Measurements from ENCODE around the gene CDPF1.

CDPF1 gene, protein sequence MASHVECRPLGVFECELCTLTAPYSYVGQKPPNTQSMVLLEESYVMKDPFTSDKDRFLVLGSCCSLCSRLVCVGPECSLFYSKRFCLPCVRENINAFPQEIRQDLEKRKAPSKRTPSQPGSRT

DNA sequence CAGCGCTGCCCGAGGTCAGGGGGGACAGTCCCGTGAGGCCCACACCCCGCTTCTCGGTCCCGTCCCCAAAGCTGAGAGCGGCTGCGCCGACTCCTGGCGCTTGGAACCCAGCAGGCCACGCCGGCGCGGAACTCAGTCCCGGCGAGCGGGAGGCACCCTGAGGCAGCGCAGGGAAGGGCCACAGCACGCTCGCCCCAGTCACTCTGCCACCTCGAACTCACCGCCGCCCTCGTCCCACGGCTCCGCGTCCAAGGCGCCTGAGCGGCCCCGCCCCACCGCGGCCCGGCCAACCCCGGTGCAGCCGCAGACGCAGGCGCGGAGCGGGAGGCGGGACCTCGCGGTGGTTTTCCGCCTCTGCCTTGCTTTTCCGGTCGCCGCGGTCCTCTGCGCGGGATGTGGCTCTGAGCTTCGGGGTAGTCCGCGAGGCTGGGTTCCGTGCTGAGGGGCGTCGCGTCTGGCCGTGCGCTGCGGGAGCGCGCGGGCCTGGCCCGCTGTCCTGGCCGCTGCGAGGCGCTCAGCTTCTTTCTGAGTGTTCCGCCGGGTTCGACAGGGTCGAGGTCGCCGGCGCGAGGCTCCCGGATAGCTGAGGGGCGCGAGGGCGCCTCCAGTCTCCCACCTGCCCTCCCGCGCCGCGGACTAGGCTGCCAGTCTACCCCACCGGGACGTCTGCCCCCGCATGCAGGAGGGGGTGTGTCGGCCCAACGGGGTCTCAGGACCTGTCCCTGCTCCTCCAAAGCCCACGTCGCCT lies at the start of gene CDPF1:
TSS of gene CDPF1 (minus strand) at position 259 of the 748 bp plus-strand sequence. CDS start 2,009 bp downstream, outside the sequence.
- DNase-seq (ENCODE audit: low spot score): peak; percentile 99

DNA sequence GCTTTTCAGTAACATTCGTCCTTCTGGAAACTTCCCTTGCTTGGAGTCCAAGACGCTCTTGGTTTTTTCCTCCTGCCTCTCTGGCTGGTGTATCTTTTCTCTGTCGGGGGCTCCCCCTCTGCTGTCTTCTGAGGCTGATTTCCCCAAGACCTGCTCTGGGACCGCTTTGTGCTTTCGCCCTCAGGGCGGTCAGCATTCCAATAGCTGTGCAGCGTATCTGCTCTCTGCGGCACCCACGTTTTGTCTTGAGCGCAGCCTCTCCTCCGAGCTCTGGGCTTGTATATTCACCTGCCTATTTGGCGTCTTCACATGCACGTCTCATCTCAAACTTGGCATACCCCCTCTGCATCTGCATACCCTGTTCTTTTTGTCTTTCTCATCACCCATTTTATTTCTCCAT lies 49.0 kb upstream of the CDPF1 start:
- DNase-seq (ENCODE audit: low spot score): no peak

DNA sequence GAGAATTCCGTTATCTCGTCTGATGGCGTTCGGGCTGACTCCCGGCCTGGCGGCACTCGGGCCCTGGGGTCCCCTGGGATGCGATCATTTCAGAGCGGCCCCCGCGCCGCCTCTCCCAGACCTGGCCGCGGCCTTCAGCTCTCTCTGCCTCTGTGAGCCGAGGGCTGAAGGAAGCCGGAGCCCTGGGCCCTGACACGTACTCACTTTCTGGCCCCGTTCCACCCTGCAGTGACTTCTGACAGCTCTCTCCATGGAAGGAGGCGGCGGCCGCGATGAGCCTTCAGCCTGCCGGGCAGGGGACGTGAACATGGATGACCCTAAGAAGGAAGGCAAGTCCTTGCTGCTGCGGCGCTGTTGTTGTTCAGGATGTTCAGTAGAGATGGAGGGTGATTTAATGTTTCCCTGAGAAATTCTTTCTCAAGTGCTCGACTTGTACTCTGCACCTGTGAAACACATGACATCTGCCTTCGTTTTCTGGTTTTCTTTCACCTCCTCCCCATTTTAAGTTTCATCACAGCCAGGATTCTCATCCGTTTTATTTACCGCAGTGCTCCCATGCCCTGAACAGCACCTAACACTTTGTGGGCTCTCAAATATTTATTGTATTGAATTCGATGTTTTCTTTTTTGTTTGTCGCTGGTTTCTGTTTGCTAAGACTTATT lies 47.2 kb upstream of the CDPF1 start:
- peak; percentile 52 for DNase-seq (ENCODE audit: low spot score)

DNA sequence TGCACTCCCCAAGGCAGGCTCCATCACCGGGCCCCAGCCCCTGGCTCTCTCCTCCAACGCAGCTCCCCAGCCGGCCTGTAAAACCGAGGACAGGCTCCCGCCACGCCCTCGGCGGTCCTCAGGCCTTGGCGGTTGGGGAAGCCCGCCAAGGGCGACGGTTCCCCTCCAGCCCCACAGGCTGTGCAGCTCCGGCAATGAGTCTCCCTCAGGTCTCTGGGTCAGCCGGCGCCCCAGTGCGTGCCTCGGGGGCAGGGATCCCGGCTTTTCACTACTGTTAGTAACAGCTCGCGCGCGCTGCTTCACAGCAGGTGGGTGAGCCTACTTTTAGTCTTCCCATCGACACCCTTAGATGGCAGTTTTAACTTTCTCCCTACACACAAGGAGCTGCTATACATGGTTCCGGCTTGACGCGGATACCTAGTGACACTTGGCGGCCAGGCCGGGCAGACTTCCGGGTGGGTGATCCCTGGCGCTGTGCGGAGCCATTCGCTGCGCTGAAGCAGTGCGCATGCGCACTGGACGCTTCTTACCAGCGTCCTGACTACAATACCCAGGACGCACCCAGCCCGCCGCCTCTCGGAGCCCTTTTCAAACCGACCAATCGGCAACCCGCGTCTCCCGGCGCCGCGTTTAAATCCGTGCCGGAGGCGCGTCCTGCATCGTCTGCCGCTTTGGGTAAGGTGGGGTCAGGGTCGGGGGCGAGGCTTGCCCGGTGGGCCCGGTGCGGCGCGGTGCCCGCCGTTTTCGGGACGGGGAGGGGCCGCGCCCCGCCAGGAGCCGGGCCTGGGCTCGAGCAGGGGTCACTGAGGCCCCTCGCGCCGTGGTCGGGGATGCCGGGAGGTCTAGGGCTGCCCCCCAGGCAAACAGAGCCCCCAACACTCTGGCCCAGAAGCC lies 46.4 kb upstream of the CDPF1 start, which contains the start of gene GTSE1:
TSS of gene GTSE1 (plus strand) at position 614 of the 894 bp plus-strand sequence. CDS start 531 bp downstream, outside the sequence.
- DNase-seq (ENCODE audit: low spot score): peak; percentile 100

DNA sequence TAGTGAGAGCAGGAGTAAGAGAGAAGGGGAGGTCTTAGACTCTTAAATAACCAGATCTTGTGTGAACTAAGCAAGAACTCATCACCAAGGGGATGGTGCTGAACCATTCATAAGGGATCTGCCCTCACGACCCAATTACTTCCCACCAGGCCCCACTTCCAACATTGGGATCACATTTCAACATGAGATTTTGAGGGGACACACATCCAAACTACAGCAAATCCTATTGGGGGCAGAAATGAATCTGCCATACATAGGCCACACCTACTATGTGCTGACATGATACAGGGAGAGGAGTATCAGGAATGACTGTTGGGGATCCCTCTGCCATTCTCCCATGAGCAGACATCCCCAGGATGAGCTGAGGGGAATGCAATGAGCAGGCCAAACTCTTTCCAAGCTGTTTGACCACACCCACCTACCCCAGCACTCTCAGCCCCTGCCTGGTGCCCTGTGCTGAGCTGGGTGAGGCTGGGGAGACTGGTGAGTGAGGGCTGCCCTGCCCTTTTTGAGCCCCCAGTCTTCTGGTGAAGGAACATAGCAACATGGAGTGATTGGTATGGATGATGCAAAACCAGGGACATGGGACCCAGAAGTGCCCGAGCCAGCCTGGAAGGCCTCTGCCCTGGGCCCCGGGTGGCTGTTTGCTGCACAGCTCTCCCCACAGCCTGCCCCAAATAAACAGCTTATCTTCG lies 45.3 kb upstream of the CDPF1 start:
- no peak for DNase-seq (ENCODE audit: low spot score)

DNA sequence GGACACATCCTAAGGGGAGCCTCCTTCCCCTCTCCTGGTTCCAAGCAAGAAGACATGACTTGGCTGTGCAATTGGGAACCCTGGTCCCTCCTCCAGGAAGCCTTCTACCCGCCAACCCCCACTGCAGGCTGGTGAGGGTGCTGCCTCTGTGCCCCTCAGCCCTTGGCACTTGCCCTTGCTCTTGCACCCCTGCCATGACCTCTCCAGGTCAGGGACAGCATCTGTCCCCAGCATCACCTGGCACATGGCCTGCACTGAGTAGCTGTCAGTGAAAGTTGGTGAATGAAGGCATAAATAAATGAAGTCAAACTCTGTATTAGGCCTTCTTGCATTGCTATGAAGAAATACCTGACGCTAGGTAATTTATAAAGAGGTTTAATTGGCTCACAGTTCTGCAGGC lies 44.7 kb upstream of the CDPF1 start:
- DNase-seq (ENCODE audit: low spot score): no peak

DNA sequence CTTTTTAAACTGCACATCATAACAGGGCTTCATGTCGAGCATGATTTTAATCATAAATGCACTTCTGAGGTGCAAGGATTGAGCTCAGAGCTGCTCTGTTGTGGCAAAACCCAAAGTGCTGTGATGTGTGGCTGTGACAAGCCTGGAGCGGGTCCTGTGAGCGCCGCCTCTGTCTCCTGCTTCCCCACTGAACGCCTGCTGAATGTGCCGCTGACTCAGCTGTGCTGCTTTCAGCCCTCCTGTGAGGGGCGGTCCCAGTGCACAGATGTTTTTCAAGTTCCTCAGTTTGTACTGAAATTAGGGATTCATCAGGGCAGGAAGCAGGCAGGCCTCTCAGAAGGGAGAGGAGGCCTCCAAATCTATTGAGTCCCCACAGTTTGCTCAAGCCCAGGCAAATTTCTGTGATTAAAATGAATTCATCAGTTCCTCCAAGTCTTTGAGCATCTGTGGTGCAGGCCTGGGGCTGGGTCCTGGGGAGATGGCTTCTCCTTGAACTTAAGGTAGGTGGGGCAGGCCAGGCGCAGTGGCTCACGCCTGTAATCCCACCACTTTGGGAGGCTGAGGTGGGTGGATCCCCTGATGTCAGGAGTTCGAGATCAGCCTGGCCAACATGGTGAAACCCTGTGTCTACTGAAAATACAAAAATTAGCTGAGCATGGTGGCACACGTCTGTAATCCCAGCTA lies 43.6 kb upstream of the CDPF1 start:
- peak; percentile 78 for DNase-seq (ENCODE audit: low spot score)

DNA sequence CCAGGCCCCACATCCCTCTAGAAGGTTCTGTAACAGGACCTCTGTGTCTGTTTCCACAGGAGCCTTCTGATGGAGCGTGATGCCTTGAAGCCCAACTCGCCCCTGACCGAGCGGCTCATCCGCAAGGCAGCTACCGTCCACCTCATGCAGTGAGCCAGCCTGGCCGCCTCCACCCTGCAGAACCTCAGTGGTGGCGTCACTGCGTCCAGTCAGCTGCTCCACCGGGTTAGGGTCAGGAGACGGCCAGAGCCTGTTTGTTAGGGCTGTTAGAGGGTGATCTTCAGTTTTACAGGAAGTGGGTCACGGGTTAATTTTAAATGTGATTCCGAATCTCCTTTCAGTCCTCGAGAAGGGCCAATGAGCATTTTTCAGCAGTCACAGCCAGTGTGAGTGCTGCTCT lies 42.6 kb upstream of the CDPF1 start:
- DNase-seq (ENCODE audit: low spot score): no peak

DNA sequence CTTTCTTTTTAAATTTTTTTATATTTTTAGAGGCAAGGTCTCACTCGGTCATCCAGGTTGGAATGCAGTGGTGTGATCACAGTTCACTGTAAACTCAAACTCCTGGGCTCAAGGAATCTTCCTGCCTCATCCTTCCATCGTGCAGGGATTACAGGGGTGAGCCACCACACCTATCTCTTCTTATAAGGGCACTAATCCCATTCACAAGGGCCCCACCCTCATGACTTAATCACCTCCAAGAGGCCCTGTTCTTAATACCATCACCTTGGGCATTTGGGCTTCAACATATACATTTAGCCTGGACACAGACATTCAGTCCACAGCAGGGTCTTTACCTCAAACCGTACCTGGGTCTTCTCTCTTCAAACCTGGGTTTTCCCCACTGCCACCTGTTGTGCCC lies 42.1 kb upstream of the CDPF1 start:
- no peak for DNase-seq (ENCODE audit: low spot score)

DNA sequence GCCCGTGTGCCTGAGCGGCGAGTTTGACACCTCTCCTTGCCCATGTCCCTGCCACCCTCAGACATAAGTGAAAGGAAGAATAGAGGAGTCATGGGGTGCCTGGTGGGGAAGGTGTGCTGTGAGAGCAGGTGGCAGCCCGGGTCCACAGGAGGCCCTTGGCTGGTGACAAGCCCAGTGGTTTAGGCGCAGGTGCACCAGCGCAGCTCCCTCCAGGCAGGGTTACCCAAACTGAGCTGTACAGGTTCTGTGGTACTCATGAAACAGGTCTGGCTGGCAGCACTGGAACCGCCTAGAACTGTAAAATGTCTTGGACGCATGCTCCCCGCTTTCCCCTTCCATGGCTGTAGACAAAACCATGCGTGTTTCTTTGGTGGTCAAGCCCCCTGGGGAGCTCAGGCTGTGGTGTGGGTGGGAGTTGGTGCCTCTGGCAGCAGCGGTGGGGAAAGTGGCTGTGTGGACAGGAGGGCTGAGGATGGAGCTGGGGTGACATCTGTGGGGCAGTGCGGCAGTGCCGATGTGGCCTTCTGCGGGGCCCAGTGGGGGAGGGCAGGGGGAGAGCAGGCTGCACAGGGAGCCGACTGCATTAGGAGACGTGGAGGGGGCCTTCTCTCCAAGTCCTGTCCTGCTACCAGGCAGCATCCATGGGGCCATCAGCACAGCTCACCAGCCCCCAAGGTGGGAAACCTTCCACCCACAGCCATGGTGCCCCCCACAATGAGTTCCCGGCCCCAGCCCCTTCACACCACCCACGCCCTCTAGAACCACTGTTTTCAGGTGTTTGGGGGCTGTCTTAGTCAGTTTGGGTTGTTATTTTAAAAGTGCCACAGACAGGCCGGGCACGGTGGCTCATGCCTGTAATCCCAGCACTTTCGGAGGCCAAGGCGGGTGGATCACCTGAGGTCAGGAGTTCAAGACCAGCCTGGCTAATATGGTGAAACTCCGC lies 41.0 kb upstream of the CDPF1 start:
- DNase-seq (ENCODE audit: low spot score): no peak

DNA sequence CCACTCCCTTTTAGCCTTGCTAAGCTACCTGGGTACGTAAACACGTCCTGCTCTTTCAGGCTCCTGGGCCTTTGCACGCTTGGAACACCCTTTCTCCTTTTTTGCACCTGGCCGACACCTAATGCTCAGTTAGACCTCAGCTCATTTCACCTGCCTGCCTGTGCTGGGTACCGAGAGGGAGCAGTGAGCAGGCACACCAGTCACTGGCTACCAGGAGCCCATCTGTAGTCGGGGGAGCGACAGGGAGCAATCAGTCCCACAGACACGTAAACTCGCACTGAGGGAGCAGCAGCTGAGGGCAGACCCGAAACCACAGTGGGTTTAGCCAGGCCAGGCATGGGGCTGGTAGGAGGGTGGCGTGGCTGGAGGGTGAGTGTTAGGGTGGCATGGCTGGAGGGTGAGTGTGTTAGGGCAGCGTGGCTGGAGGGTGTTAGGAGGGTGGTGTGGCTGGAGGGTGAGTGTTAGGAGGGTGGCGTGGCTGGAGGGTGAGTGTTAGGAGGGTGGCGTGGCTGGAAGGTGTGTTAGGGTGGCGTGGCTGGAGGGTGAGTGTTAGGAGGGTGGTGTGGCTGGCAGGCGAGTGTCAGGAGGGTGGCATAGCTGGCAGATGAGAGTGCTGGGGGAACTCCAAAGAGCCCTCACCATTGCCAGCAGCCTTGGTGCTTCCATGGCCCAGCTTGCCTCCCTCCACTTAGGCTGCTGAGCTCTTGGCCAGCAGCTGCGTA lies 40.2 kb upstream of the CDPF1 start:
- no peak for DNase-seq (ENCODE audit: low spot score)

DNA sequence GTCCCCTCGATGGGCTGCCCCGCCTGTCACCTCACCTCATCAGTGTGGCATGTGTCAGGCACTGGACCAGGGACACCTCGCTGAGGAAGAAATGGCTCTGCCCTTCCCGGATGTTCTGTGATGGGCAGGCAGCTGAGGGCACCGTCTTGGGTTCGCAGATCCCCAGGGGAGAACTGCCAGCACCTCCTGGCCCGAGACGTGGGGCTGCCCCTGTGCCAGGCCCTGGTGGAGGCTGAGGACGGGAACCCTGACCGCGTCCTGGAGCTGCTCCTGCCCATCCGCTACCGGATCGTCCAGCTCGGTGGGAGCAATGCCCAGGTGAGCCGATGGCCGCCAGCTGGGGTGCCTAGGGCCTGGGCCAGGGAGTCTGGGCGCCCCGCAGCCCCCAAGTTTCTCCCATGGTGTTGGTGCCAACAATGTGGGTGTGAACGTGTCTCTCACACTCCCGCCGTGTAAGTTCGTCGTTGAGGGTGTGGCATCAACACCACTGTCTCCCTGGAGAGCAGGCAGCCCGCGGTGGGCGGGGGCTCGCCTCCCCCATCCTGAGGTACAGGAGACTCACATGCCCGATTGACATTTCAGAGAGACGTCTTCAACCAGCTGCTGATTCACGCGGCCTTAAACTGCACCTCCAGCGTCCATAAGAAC lies 39.3 kb upstream of the CDPF1 start:
- no peak for DNase-seq (ENCODE audit: low spot score)

DNA sequence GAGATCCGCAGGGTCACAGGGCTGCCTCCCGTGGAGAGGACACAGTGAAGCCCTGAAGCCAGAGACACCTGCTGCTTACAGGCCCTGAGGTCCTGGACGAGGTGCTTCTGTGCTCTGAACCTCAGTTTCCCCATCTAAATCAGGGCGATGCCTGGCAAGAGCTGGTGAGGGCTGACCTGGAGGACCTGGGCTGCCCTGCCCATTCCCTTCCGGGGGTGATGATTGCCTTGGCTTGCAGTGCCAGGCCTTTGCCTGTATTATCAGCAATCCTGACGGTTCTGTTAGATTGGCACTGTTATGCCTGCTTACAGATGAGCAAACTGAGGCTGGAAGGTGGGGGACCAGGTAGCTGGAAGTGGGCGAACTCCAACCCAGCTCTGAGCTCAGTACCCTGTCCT lies 38.8 kb upstream of the CDPF1 start:
- DNase-seq (ENCODE audit: low spot score): no peak

DNA sequence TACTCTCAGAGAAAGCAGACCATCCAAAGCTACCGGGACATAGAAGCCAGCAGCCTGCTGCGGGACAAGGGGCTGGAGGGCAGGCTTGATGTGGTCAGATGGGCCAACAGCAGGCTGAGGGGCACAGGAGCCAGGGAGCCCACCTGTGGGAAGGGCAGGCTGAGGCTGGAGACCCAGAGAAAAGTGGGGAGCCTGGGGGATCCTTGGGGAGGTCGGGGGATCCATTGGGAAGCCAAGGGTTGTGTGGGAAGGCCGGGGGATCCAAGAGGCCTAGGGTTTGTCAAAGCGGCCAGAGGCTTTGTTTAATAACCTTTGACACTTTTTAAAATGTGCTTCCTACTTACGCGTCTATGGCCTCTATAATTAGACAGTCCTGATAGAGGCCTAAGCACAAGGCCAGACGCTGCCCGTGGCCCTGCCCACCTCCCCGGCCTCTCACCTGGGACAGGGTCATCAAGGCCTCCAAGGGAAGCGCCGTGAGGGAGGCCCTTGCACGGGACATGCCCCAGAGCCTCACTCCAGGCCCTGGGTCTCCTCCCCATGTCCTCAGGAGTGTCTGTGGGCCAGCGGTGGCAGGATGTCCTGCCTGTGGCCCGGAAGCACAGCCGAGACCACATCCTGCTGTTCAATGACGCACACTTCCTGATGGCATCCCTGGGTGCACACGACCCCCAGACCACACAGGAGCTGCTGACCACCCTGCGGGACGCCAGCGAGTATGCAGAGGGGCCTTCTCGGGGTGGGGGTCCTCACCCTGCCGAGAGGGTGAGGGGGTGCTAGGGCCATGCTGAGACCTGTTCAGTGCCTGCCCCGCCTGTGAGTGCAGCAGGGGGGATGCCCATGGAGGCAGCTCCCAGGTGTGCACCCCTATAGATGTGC lies 38.0 kb upstream of the CDPF1 start:
- no peak for DNase-seq (ENCODE audit: low spot score)

DNA sequence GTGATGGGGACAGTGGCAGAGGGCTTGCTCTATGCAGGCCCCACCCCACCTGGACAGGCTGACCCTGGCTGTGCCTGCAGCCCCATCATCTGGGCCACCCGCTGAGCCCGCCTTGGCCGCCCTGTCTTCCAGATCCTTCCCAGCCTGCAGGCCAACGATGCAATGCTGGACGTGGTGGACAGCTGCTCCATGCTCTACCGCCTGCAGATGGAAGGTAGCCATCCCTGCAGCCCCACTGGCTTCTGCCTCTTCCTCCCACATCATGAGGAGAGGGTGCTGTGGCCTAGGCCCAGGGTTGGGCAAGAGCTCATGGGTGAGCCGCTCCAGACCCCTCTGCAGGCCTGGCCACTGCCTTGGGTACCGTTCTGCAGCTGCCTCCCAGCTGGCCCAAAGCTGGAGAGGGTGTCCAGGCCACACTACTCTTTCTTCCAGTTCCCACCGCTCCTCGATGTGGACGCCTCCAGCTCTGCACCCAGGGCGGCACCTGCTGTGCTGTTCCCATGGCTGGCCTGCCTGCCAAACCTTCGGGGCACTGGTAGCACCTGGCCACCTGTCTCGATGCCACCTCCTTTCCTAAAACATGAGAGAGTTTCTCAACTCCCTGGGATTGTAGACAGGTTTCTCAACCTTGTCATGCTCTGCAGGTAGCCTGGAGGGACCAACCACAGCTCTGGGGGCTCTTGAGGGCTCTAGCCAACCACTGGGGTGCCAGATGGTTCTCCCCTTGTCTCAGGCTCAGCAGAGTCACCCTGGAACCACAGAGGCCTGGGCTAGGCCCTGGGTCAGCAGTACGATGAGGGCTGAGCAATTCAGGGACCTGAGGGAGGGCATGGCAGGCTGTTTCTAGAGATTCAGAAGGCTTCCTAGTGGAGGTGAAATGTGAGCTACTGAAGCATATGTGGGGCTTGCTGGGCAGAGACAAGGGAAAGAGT lies 37.1 kb upstream of the CDPF1 start:
- DNase-seq (ENCODE audit: low spot score): no peak

DNA sequence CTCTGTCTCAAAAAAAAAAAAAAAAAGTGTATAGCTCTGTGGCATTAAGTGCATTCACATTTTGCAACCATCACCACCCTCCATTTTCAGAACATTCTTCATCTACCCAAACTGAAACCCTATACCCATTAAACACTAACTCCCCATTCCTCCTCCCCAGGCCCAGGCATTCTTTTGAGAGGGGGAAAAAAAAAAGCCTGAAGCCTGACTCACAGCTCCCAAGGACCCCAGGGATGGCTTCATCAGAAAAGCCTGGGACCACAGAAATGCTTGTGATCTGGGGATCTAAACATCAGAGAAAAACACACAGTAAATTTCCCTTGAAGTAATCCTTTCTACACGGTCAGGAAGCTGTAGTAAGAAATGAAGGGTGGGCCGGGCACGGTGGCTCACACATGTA lies 35.9 kb upstream of the CDPF1 start:
- no peak for DNase-seq (ENCODE audit: low spot score)

Data from AG20443 (cell line).